Pancreas (tissue), 10 donors: ENCODE results near the gene ITGB4. TPM values are rescaled to one million over a fixed set of nuclear protein-coding genes. Genes with fewer than 3 reads are reported as not detected.

Experiments used
- ATAC-seq, 4 donors: fragments of 200-7000 bp; cut with Tn5 transposase; one replicate each; pipeline versions ENCODE4 v1.8.0 to v1.9.1; 2020; ENCODE audit warnings: mild to moderate bottlenecking in 4 of 4, moderate library complexity in 4 of 4
- DNase-seq, 6 donors: peaks; one replicate each; pipeline ENCODE4 v3.0.0-alpha.2; 2020
- FAIRE-seq: peaks from 2 replicates; lab custom pipeline; 2012; peaks lifted over from hg19 to GRCh38; lab: Jason Lieb, UNC
- H3K27ac ChIP-seq, 4 donors: fragments of 200-600 bp; sonication (generic); 1 replicate in 3 of 4; 2 replicates in 1 of 4; pipeline versions ENCODE4 v1.5.0 to v1.8.0; 2020
- H3K27me3 ChIP-seq, 4 donors: fragments of 200-600 bp; one replicate each; pipeline ENCODE4 v1.8.0; 2021
- H3K36me3 ChIP-seq, 3 donors: fragments of 200-600 bp; sonication (generic) in 1 of 3; one replicate each; pipeline versions ENCODE4 v1.5.0 to v1.8.0; 2020 to 2021
- H3K4me1 ChIP-seq, 3 donors: fragments of 200-600 bp; one replicate each; pipeline ENCODE4 v1.8.0; 2021
- H3K4me3 ChIP-seq, 4 donors: fragments of 200-600 bp; sonication (generic) in 2 of 4; one replicate each; pipeline versions ENCODE4 v1.5.0 to v1.8.0; 2020 to 2021
- H3K9me3 ChIP-seq, 4 donors: fragments of 200-600 bp; one replicate each; pipeline ENCODE4 v1.8.0; 2021
- CTCF ChIP-seq, 4 donors: fragments of 200-600 bp; sonication (generic) in 3 of 4; IDR thresholded peaks; one replicate each; pipeline versions ENCODE4 v1.5.0 to v1.8.0; 2021; ENCODE audit warnings: antibody characterized with exemption in 4 of 4
- WGBS, 2 donors: extraction: QIAGEN DNeasy Blood & Tissue Kit; methylation state at CpG; one replicate each; pipeline ENCODE4 v1.1.7; 2013; 5-methylcytosine and 5-hydroxymethylcytosine counted together
- intact Hi-C, 3 donors: fragments of 100-400 bp; cut with DNase I; formaldehyde crosslinking; loops; one replicate each; pipeline versions ENCODE4 v1.11.1 to v1.14.2; 2022
- polyA plus RNA-seq, 2 donors: library from polyadenylated mRNA; stranded (reverse); fragments of 200-250 nt; gene quantifications; one replicate each; pipeline ENCODE4 v1.2.3, GENCODE V29; 2013
- total RNA-seq, 6 donors: library from RNA; stranded (reverse); fragmentation: NEBNext Ultra II Directional in 4 of 6; extraction: Animal tissue kit (Norgen Biotek cat#: 25700) in 4 of 6; gene quantifications; one replicate each; pipeline versions ENCODE4 v1.2.1 to v1.2.4, GENCODE V29; 2021 to 2023
- donor health status: healthy with polysubstance abuse.
- donor health status: DM: no; HTN: no; CAD: no; lungs with moderate emphysema.
- donor health status: DM: no; HTN: no; CAD: no.
- donor health status: control.
- donor health status: control.
- donor health status: Bipolar disorder and iron deficiency.
- donor health status: DM: yes; HTN: yes; CAD: no.
- donor health status: DM: no; HTN: no; CAD: no.
- donor health status: DM: no; HTN: no; CAD: no.
- donor health status: DM: yes; HTN: yes; CAD: no.

ITGB4 gene
- total and polyA plus RNA-seq, 8 donors: 16.4 to 50.5 (median 22.7) TPM

GRCh38 chr17:75771334-75772281, 50.3 kb downstream of the ITGB4 start:
- Histone ChIP-seq H3K4me3 (no peak overlapping the region), H3K4me1 (peaks cover 10 to 20% (median 13%) of the 10 kb centered on the region in 3 donors), H3K27me3 (no peaks in the 10 kb centered on the region), H3K27ac (no peak overlapping the region), H3K36me3 (no peaks in the 10 kb centered on the region), H3K9me3 (no peaks in the 10 kb centered on the region)
- ATAC-seq (peak in 1 of 4 donors; percentile 33), DNase-seq (peak in 3 of 6 donors; percentile 2 to 33 (median 23)), FAIRE-seq (no peak)
- TF ChIP-seq CTCF (IDR thresholded peaks at IDR 0.05): no peak
- intact Hi-C loops: no loop called here
- WGBS, 2 donors: 39 to 40% methylated on average over 17 of the region's 17 CpGs

GRCh38 chr17:75773121-75773807, 52.0 kb downstream of the ITGB4 start:
- 87 to 92% methylated on average over 12 of the region's 12 CpGs for WGBS, 2 donors
- Histone ChIP-seq H3K36me3 (peaks cover 0 to 11% (median 5%) of the 10 kb centered on the region in 3 donors), H3K9me3 (no peaks in the 10 kb centered on the region), H3K4me3 (no peak overlapping the region), H3K4me1 (peaks cover 15 to 26% (median 23%) of the 10 kb centered on the region in 3 donors), H3K27me3 (no peaks in the 10 kb centered on the region), H3K27ac (no peak overlapping the region)
- TF ChIP-seq CTCF (IDR thresholded peaks at IDR 0.05): no peak
- intact Hi-C loops: no loop called here
- ATAC-seq: no peak
- peak in 4 of 6 donors; percentile 37 to 64 (median 56) for DNase-seq
- no peak for FAIRE-seq

GRCh38 chr17:75773808-75774470, 52.7 kb downstream of the ITGB4 start:
- peaks cover 15 to 26% (median 23%) of the 10 kb centered on the region in 3 donors for H3K4me1 ChIP-seq
- no peak for TF ChIP-seq CTCF (IDR thresholded peaks at IDR 0.05)
- DNase-seq: peak in 4 of 6 donors; percentile 45 to 75 (median 54)
- H3K9me3 ChIP-seq: no peaks in the 10 kb centered on the region
- peaks cover 0 to 18% (median 5%) of the 10 kb centered on the region in 3 donors for H3K36me3 ChIP-seq
- 80 to 88% methylated on average over 15 of the region's 15 CpGs for WGBS, 2 donors
- ATAC-seq: no peak
- H3K27me3 ChIP-seq: no peaks in the 10 kb centered on the region
- no peak for FAIRE-seq
- H3K27ac ChIP-seq: no peak overlapping the region
- intact Hi-C loops: no loop called here
- no peak overlapping the region for H3K4me3 ChIP-seq

- ATAC-seq (no peak), FAIRE-seq (no peak), DNase-seq (peak in 3 of 6 donors; percentile 36 to 53 (median 51))
- H3K4me3 ChIP-seq: no peak overlapping the region
- peaks cover 0 to 19% (median 5%) of the 10 kb centered on the region in 3 donors for H3K36me3 ChIP-seq
- H3K27ac ChIP-seq: no peak overlapping the region
- TF ChIP-seq CTCF (IDR thresholded peaks at IDR 0.05): no peak
- H3K9me3 ChIP-seq: no peaks in the 10 kb centered on the region
- 88 to 92% methylated on average over 4 of the region's 4 CpGs for WGBS, 2 donors
- no peaks in the 10 kb centered on the region for H3K27me3 ChIP-seq
- intact Hi-C loops: no loop called here
- peaks cover 15 to 23% (median 21%) of the 10 kb centered on the region in 3 donors for H3K4me1 ChIP-seq
Observed at GRCh38 chr17:75774471-75774990, 53.3 kb downstream of the ITGB4 start.
